ENCODE results near the gene NUMA1. TPM values are rescaled to one million over a fixed set of nuclear protein-coding genes. Genes with fewer than 3 reads are reported as not detected.

NUMA1 gene
- total and polyA plus RNA-seq, 8 donors: 144 to 365 (median 343) TPM

- intact Hi-C loops (cut with DNase I): no loop called here
- peak overlapping the region; percentile 35 to 55 for H3K4me3 ChIP-seq
- H3K9me3 ChIP-seq: no peaks in the 10 kb centered on the region
- no peak for TF ChIP-seq CTCF (IDR thresholded peaks at IDR 0.05)
- no peaks in the 10 kb centered on the region for H3K27me3 ChIP-seq
- peaks cover 38 to 50% of the 10 kb centered on the region in 2 donors for H3K4me1 ChIP-seq
- peak overlapping the region; percentile 83 to 98 for H3K27ac ChIP-seq
- ATAC-seq (no peak), DNase-seq (no peak)
- peaks cover 0 to 12% of the 10 kb centered on the region in 2 donors for H3K36me3 ChIP-seq
Observed at GRCh38 chr11:72042064-72042745, 38.1 kb downstream of the NUMA1 start.

- DNase-seq: peak; percentile 73 to 90 (median 83)
- intact Hi-C loops (cut with DNase I): no loop called here
- peak; percentile 65 for ATAC-seq
- no peak for TF ChIP-seq CTCF (IDR thresholded peaks at IDR 0.05)
- H3K4me1 ChIP-seq: peaks cover 38 to 57% of the 10 kb centered on the region in 2 donors
- H3K4me3 ChIP-seq: peak overlapping the region; percentile 35 to 55
- peak overlapping the region; percentile 83 to 98 for H3K27ac ChIP-seq
- peaks cover 0 to 6% of the 10 kb centered on the region in 2 donors for H3K36me3 ChIP-seq
- no peaks in the 10 kb centered on the region for H3K9me3 ChIP-seq
- H3K27me3 ChIP-seq: no peaks in the 10 kb centered on the region
Observed at GRCh38 chr11:72041364-72042063, 38.8 kb downstream of the NUMA1 start.

- TF ChIP-seq CTCF (IDR thresholded peaks at IDR 0.05): no peak
- Histone ChIP-seq H3K27me3 (no peaks in the 10 kb centered on the region), H3K36me3 (peaks cover 0 to 5% of the 10 kb centered on the region in 2 donors), H3K27ac (peak overlapping the region; percentile 83 to 98), H3K4me1 (peaks cover 38 to 60% of the 10 kb centered on the region in 2 donors), H3K4me3 (peak overlapping the region; percentile 35 to 55), H3K9me3 (no peaks in the 10 kb centered on the region)
- peak; percentile 95 to 99 (median 97) for DNase-seq
- intact Hi-C loops (cut with DNase I): no loop called here
- ATAC-seq: peak; percentile 78
Observed at GRCh38 chr11:72040491-72041363, 39.6 kb downstream of the NUMA1 start.

- DNase-seq (no peak), ATAC-seq (no peak)
- H3K4me1 ChIP-seq: peaks cover 38 to 60% of the 10 kb centered on the region in 2 donors
- peak overlapping the region; percentile 35 to 55 for H3K4me3 ChIP-seq
- peak overlapping the region; percentile 83 to 98 for H3K27ac ChIP-seq
- H3K9me3 ChIP-seq: no peaks in the 10 kb centered on the region
- no peak for TF ChIP-seq CTCF (IDR thresholded peaks at IDR 0.05)
- H3K27me3 ChIP-seq: no peaks in the 10 kb centered on the region
- intact Hi-C loops (cut with DNase I): no loop called here
- peaks cover 0 to 12% of the 10 kb centered on the region in 2 donors for H3K36me3 ChIP-seq
Observed at GRCh38 chr11:72039856-72040401, 40.4 kb downstream of the NUMA1 start.
